DMS53 treated with DMSO at 0.1 percent for 48 hours (cell line): ENCODE data around the gene ATP8B1.
A peak's percentile ranks its signal among the peaks of the same experiment; 100 is the strongest.

Source experiments
- DNase-seq: peaks from one replicate; lab custom pipeline; 2025; ENCODE audit not compliant: unreplicated experiment; lab: John Stamatoyannopoulos, UW

Gene ATP8B1

DNA sequence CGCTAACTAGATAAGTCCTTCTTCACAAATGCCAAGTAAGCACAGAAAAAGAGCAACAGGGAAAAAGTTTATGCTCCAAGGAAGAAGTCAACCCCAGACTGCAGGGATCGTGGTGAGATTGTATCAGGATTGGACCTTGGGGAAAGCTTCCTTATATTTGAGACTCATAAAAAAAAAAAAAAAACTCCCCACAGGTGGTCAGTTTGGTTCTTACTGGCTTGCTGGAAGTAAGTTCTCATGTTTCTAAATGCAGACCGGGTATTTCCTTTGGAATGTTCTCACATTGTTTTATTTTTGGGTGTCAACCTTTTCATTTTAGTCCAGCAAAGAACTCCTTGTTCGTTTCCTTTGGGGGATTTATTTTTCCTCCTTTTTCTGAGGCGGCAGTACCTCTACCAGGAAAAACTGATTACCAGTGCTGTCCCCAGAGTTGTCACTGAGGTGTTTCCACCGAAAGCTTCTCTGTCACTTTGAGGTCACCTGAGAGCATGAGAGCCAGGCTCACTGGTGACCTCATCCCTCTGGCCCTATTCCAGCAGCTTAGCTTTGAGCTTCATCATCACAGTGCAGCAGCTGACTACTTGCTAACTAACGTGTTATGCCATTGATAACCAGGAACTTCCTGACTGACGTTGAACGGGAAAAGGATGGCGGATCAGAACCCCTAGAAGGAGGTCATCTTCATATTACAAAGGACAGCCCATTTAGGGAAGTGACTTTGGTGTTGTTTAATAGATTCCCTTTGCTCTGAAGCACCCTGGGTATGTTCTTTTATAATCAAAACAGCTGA is 16.8 kb upstream of the ATP8B1 start:
- peak; percentile 99 for DNase-seq

- no peak for DNase-seq
These were observed 16.0 kb upstream of the ATP8B1 start for GRCh38 chr18:57819119-57819518.

DNA sequence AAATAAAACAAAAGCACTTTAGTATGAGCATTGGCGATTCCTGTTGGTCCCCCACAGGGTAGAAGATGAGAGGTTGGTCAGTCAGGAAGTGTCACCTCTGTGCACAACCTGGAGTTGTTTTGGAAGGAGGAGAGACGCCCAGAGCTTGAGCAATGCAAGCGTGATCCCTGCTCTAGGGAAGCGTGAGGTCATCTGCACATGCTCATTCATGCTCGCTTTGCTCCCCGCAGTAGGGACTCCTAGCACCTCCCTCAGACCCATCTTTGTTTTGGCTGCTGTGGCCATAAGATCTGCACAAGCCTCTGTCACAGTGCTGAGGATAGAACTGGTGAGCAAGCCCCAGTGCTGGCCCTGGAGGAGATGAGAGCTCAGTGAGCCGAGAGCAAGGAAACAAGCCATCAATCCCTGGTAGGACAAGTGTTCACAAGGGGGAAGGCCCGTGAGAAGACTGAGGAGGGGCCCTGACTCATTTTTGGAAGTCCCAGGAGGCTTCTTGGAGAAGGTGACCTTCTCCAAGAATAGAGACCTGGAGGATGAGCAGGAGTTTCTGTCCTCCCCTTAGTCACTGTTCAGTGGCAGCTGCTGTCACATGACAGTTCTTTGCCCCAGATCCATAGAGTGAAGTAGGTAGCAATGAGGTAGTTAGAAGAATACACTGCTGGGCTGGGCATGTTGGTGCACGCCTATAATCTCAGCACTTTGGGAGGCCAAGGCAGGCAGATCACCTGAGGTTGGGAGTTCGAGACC is 13.3 kb upstream of the ATP8B1 start:
- peak; percentile 30 for DNase-seq

- no peak for DNase-seq
These were observed 11.4 kb upstream of the ATP8B1 start for GRCh38 chr18:57814555-57814954.

GRCh38 chr18:57813245-57813644 is 10.1 kb upstream of the ATP8B1 start:
- no peak for DNase-seq

DNA sequence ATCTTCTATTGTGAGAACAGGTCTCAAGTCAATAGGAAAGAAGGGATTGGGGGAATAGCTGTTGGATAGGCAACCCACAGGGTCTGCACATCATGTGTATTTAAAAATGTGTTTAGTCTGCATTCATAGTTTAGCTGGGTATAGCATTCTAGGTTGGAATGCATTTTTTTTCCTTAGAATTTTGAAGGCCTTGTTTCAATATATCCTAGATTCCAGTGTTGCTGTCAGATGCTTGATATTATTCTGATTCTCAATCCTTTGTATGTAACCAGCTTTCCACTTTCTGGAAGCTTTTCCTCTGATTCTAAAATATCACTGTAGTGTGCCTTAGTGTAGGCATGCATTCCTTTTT is 9.0 kb upstream of the ATP8B1 start:
- DNase-seq, result no peak

- no peak for DNase-seq
These were observed 8.5 kb upstream of the ATP8B1 start for GRCh38 chr18:57811477-57812125.

- no peak for DNase-seq
These were observed 6.1 kb upstream of the ATP8B1 start for GRCh38 chr18:57809190-57809589.

DNA sequence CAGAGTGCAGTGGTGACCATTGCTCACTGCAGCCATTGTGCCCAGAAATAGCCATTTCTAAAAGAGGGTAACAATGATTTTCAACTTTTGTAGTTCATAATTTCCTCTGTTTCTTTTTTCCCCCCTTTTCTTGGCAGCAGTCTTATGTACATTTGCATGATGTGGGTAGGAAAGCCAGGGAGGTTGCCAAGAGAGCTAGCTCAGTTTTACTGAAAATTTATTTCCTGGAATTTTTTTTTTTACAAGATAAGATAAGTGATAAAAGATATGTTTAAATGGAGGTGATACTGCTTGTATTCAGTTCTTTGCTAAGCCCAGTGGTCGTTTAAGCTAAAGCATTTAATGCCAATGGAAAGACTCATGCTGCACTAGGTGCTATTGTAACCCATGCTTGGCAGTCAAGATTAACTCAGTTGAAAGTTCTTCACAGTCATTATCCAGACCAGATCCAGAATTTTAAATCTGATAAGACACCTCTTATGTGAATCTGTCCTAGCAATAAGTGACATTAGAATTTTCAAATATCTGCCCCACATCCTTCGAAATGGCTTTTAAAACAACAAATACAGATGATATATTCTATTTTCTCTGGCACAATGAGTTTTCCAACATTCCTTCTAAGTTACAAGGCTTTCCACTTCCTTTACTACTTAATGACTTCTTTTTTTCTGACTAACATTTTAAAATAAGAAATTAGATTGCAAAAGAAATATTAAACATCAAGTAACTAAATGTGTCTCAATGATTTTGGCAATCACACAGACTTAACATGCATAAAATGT is 4.4 kb upstream of the ATP8B1 start:
- no peak for DNase-seq

- DNase-seq, result no peak
These were observed 3.8 kb upstream of the ATP8B1 start for GRCh38 chr18:57806978-57807285.

DNA sequence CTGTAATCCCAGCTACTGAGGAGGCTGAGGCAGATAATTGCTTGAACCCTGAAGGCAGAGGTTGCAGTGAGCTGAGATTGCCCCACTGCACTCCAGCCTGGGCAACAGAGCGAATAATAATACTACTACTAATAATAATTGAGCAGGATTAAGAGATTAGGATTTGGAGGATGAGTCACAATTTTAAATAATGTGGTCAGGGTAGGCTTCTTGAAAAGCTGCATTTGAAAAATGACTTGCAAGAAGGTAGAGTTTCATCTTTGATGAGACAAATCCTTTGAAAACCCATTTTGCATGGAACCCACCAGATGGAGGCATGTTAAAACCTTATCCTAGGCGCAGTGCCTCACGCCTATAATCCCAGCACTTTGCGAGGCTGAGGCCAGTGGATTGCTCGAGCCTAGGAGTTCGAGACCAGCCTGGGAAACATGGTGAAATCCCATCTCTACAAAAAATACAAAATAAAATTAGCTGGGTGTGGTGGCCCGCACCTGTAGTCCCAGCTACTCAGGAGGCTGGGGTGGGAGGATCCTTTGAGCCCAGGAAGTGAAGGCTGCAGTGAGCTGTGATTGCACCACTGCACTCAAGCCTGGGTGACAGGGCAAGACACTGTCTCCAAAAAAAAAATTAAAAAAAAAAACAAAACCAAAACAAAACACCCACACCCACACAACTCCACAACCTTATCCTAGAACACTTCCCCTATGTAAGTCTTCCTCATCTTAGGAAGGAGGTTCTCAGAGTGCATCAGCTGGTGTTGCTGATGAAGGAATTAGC is 3.3 kb upstream of the ATP8B1 start:
- no peak for DNase-seq

DNA sequence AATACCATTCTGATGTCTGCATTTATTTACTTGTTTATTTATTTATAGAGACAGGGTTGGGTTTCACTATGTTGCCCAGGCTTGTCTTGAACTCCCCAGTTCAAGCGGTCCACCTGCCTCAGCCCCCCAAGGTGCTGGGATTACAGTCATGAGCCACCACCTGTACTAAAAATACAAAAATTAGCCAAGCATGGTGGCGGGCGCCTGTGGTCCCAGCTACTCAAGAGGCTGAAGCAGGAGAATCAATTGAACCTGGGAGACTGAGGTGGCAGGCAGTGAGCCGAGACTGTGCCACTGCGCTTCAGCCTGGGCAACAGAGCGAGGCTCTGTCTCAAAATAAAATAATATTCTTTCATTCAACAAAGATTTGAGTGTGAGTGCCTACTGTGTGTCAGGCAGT is 2.0 kb upstream of the ATP8B1 start:
- no peak for DNase-seq

- DNase-seq, result no peak
These were observed 1.4 kb upstream of the ATP8B1 start for GRCh38 chr18:57804557-57804956.

DNA sequence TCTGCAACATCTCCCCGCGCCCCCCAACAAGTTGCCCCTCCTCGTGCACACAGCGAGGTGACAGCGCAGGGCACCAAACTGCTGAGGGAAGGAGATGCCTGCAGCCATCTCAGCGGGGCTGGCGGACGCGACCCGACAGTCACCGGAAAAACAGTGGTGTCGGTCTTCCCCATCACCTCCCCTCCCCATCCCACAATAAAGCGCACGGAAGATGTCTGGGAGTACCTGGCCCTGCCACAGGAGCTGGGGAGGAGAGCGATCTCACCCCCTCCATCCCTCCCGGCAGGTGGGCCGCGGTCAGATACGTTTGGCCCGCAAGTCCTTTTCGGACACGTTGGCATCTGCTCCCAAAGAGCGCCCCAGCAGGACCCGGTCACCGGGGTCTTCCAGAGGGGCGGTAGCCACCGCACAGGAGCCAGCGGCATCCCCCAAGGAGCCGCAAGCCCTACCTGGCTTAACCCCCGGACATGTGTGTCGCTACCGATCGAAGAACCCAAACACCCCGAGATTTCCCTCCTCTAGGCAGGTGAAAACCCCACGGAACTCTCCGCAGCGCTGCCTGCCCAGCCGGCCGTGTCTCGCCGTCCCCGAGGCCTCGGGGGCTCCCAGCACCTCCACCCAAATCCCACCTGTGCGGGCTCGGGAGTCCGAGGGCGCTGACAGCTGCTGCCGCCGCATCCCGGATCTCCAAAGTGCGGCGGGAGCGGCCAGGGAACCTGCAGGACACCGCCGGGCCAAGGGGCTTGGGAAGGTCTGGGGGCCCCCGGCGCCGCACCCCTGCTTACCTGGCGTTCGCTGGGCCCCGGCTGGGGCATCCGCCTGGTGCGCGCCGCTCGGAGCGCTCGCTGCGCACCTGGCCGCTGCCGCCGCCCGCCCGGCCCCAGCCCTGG is 657 bp downstream of the ATP8B1 start:
- peak; percentile 37 for DNase-seq

DNA sequence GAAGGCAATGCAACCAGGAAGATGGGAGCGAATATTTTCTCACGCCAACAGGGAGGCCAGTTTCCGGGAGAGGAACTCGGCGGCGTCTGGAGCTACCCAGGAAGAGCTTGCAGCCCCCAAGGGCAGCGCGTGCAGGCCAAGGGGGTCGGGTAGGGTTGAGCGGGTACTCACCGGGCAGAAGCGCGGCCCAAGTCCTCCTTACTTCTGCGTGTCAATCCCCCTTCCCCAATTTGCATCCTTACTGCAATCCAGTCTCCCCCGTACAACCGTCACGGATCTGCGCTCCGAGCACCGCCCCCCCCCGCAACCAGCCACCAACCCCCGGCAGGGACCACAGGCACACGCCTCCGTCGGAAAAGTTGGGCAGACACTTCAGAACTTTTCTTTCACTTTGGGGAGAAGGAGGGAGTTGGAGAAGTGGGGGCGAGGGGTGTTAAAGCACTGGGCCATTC is 1.3 kb downstream of the ATP8B1 start:
- DNase-seq, result peak; percentile 76

DNA sequence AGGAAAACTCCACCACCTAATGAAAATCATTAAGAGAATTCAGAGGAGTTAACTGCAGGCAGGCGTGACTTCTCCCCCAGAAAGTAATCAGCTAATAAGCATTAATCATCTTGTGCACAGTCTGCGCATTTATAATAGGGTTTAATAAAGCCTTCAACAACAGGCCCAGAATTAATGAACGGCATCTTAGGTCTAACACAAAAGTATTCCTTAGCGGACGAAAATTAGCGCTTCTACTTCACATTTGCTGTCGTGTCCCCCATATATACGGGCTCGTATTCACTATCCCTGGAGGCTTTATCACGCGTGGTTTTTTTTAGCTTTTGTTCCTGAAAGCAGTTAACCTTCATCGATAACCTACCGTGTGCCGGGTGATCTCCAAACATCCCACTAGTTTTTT is 1.8 kb downstream of the ATP8B1 start:
- no peak for DNase-seq

DNA sequence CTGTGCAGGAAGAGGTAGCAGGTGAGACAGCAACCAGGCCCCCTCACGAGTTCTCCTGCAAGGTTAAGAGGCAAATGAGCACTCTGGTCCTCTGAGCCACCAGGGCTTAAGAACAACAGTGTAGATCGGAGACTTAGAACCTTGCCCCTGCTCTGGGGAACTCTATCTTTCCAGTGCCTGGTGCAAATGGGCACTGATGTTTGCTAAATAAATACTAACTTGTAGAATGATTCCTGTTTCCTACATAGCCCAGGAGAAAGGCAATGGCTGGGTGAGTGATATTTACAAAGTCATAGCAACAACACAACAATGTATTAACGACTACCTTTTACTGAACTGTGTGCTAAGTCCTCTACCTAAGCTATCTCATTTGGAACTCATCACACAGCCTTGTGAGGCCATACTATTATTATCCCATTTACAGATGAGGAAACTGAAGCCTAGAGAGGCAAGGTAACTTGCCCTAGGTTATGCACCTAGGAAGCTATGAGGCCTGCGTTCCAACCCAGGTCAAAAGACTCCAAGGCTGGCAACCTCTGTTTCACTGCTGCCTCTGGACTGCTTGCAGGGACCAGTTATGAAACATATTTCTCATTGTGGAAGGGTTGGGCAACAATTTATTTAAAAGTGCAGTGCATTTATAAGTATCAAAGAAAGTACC is 4.3 kb downstream of the ATP8B1 start:
- DNase-seq, result peak; percentile 73

- DNase-seq, result peak; percentile 100
These were observed 5.9 kb downstream of the ATP8B1 start for GRCh38 chr18:57797209-57797651.
